GM19452 (cell line): ENCODE data around the gene ZC3H12A.

Source experiments
- ATAC-seq: cut with Tn5 transposase; IDR thresholded peaks from one replicate; pipeline ENCODE4 v1.9.1; 2021; ENCODE audit not compliant: unreplicated experiment

Gene ZC3H12A

DNA sequence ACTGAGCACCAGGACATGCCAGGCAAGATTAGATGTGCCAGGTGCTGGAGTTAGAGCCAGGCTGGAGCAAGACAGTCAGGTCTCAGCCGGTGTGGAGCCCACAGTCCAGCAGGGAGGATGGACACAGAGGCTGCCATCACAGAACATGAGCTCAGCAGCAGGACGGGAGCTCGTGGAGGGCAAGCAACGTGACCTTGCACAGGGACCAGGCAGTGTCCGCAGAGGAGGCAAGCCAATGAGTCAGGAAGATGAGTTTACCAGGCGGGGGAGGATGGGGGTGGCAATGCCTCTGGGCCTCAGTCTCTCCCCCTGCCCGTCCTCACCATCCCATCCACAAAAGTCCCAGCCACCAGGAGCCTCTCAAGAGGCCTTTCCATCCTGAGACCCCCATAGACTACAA, 20.7 kb upstream of the ZC3H12A start:
- no peak for ATAC-seq

DNA sequence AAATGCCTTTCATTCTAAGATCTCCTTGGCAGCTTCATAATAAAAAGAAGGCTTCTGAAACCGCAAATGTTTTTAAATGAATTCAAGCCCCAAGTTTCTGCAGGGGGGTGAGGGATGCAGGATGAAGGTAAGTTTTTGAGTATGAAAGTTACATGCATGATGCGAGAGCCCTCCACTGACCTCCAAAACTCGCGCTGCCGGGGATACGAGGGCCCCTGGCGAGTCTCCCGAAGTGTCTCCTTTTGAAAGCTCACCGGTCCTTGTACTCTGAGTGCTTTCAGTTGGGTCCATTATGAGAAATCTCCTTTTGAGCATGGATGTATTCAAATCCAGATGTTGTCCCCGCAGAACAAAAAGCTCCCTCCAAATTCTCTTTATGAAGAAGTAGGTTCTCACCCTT, 18.9 kb upstream of the ZC3H12A start:
- ATAC-seq = no peak

DNA sequence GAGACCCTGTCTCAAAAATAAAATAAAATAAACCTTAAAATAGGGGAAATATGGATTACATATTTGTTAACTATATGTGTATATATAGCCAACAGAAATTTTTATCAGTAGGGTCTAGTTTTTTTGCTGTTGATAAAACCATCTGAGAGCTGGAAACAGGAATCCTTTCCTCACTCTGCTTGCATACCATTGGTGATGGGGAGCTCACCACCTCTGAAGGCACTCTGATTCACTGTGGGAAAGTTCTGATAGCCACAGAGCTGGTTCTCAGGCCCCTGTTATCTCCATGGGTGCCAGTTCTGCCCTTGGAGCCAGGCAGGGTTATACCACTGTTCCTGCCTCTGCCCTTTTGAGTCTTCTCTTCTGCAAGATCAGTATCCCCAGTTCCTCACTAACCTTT, 17.8 kb upstream of the ZC3H12A start:
- no peak for ATAC-seq

DNA sequence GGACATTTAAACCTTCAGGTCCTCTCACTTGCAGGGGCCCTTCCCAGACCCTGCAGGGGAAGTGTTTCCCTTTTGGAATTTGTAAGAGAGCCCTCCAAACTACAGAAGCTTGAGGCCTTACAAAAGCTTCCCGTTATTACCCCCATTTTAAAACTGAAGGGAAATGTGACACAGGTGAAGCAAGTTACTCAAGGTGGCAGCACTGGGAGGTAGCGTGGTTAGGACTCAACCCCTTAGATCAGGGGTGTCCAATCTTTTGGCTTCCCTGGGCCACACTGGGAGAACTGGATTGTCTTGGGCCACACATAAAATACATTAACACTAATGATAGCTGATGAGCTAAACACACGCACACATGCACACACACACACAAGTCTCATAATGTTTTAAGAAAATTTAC, 15.8 kb upstream of the ZC3H12A start:
- ATAC-seq = no peak

DNA sequence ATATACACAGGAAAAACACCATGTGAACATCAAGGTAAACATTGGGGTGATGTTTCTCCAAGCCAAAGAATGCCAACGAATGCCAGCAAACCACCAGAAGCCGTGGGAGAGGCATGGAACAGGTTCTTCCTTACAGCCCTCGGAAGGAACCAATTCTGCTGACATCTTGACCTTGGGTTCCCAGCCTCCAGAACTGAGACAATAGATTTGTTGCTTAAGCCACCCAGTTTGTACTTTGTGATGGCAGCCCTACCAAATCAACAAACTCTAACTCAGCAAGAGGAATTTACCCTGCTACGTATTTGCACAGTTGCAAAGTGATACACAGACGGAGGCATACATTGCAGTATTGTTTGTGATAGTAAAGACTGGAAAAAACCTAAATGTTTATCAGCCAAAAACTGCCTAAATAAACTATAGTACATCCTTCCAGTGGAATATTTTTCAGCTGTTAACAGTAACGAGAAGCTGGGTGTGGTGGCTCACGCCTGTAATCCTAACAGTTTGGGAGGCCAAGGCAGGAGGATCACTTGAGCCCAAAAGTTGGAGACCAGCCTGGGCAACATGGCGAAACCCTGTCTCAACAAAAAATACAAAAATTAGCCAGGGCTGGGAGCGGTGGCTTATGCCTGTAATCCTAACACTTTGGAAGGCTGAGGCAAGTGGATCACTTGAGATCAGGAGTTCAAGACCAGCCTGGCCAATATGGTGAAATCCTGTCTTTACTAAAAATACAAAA, 12.5 kb upstream of the ZC3H12A start:
- no peak for ATAC-seq

DNA sequence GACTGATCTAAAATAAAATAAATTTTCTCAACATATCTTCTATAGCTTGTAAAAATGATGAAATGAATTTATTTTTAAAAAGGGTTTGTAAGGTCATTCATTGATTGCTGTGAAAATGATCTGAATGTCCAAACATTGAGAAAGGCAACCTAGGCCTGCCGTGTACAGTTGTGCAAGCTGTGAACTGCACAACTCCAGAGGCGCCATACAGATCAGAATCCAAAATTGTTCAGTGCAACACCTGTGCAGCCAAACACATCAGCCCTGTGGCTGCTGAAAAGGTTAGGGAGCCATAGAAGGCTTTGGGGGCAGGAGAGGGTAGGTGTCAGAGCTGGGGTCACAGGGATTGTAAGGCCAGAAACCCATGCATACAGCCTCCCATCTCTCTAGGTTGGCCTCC, 9.9 kb upstream of the ZC3H12A start:
- no peak for ATAC-seq

DNA sequence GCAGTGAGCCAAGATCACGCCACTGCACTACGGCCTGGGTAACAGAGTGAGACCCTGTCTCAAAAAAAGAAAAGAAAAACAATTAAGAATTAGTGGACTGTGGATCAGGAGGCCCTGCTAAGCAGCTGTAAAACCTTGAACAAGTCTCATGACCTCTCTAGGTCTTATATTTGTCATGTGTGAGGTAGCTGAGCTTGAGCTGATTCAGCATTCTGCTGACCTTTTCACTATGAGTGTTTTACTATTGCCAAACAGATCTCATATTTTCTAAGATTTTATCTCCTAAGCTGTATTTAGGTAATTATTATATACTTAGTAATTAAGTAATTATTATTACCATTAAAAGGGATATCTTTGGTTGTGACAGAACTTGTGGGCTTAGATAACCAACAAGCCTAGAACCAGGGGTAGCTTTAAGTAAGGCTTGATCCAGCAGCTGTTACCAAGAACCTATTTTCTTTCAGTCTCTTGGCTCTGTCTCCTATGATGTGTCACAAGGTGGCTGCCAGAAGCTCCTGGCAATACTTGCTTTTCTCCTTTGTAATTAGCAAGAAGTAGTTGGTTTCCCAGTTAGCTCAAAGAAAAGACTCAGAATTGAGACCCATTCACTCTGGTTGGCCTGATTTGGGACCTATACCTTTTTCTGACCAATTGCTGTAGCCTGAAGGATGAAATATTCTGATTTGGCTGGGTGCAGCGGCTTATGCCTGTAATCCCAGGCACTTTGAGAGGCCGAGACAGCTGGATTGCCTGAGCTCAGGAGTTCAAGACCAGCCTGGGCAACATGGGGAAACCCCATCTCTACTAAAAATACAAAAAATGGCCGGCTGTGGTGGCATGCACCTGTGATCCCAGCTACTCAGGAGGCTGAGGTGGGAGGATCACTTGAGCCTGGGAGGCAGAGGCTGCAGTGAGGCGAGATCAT, 8.5 kb upstream of the ZC3H12A start:
- no peak for ATAC-seq

DNA sequence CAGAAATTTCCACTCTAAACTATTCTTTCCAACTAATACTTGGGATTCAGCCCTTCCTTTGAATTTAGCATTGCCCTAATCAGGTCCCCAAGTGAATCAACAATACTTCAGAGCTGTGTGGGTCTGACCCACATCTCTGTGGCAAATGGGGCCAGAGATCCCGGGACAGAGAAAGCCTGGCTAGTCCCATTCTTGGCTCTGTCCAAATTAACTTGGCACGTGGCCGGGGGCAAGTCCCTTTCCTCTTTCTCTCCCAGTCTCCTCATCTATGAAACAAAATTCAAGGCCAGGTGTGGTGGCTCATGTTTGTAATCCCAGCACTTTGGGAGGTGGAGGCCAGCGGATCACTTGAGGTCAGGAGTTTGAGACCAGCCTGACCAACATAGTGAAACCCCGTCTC, 6.3 kb upstream of the ZC3H12A start:
- ATAC-seq = no peak

DNA sequence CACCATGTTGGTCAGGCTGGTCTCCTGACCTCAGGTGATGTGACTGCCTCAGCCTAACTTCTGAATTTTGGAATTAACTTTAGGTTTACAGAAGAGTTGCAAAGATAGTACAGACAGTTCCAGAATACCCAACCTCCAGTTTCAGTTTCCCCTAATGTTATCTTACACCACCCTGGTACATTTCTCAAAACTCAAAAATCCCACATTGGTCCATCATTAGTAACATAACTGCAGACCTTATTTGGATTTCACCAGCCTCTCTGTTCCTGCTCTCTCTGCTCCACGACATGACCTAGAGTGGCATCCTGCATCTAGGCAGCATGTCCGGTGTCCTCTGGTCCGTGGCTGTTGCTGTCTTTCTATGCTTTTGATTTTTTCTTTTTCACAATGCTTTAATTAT, 5.0 kb upstream of the ZC3H12A start:
- no peak for ATAC-seq

DNA sequence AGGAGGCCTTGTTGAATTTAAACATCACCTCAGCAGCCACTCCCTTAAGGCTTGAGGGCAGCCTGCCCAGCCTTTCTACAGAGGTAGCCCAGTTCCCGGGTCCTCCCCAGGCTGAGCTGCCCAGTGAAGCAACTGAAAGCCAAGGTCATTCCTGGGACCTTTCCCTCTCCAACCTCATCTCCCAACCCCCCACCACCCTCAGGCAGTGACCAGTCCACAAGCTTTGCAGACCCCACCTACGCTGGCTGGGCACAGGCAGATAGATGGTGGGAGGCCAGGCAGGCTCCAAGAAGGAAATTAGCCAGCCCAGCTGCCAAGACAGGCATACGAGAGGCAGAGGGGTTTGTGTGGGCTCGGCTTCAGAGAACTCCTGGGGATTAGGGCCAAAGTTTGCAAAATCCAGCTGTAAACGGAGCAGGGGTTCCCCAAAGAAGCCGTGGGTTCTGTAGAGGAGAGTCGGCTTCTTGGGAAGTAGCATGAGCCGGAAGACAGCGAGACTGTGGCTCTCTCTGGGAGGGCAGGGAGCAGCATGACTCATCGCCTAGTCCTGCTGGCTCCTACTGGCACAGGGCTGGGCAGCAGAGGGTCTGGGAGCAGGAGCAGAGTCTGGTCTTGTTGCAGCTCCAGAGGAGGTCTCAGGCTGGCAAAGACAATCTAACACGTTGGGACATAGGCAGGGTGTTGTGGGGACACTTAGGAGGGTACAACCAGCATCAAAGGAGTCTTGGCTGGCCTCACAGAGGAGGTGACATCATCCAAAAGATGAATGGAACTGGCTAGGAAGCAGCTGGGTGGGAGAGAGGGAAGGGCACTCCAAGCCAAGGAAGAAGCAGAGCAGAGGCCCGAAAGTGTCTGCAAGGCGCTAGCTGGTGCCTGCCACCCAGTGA, 2.8 kb upstream of the ZC3H12A start:
- no peak for ATAC-seq

DNA sequence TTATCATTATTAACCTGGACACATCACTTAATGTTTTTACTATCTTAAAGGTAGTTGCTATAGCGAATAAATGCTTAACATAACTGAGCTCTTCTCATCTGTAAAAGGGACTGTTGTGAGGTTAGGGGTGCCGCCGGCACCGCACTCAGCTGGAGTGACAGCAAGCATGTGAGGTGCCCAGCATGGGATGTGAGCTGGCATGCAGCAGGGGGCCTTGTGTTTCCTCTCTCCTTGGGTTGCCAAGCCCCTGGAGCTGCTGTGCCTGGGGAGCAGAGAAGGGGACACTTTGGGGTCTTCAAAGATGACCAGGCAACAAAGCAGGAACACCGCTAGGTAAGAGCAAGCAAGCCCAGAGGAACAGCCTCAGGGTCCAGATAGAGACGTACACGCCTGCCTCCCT, 2.1 kb upstream of the ZC3H12A start:
- no peak for ATAC-seq

DNA sequence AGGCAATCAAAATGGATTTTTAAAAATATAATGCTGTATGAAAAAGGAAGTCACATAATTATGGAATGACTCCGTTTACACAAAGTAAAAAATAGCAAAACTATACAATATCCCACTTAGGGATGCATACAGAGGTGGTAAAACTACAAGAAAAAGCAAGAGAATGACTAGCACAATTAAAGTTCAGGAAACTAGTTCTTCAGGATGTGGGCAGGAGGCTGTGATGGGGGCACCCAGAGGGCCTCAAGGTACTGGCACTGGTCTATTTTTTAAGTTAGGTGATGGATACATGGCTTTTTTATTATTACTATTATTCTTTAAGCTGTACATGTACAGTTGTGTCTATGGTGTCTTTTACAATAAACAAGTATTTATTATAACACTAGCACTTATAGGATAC, 1.4 kb upstream of the ZC3H12A start:
- ATAC-seq = no peak

DNA sequence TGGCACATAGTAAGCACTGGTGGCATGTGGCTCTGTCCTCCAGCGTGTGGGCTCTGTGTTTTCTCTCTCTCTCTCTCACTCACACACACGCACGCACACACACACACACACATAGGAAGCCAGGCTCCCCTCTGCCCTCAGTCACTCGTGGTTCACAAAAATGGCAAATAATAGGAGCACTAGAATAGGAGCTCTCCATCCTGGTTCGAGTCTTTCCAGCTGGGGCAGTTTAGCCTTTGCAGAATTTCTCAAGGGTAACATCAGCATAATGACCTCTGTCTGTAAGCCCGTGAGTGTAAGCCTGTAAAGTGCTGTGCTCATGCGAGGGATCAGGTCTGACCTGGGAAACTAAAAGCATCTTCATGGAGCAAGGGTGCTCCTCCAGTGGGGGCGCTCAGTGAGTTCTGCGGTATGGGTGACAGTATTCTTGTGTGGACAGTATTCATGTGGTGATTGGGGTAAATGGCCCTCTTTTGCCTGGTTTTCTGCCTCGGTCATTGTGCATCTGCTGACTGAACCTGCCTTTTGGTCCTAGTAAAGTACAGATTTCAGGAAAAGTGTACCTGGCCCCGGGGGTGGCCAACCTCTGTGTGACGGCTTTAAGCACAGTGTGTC, 842 bp upstream of the ZC3H12A start:
- ATAC-seq = no peak

DNA sequence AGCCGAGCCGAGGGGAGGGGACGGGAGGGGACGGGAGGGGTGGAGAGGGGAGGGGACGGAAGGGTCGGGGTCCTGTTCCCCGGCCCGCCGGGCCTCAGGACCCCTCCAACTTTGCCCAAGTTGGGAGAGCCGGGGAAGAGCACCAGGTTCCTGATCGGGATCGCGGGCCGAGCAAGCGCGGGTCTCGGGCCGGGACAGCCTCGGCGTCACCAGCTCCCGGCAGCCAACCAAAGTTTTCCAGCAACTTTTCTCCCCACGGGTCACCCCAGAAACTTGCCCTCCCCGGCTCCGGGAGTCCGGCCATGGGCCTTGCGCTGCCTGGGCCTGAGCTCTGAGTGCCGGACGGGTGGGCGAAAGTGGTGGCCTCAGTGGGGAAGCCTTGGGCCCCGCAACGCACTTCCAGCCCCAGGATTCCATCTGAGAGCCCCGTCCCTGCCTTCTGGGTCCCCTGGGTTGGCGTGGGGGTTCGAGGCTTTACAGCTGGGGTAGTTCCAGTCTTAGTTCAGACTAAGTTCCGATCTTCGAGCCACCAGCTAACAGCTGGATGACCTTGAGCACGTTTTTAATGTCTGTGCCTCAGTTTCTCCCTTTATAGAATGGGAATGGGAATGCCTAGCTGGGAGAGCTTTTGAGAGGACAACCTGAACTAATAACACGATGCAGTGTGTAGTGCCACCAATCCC, 458 bp downstream of the ZC3H12A start:
- no peak for ATAC-seq

DNA sequence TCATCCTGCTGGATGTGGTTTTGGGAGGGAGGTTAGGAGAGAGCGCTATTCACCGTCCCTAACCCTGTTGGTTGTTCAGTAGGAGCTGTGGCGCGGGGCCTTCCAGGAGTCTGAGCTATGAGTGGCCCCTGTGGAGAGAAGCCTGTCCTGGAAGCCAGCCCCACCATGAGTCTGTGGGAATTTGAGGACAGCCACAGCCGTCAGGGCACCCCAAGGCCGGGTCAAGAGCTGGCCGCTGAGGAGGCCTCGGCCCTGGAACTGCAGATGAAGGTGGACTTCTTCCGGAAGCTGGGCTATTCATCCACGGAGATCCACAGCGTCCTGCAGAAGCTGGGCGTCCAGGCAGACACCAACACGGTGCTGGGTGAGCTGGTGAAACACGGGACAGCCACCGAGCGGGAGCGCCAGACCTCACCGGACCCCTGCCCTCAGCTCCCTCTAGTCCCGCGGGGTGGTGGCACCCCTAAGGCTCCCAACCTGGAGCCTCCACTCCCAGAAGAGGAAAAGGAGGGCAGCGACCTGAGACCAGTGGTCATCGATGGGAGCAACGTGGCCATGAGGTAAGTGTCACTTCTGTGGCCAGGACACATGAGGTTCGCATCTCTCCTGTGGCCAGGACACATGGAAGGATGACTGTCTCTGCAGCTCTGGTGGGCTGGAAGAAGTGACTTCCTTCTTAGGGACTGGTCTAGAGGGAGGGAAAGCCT, 1.2 kb downstream of the ZC3H12A start:
- ATAC-seq = no peak

DNA sequence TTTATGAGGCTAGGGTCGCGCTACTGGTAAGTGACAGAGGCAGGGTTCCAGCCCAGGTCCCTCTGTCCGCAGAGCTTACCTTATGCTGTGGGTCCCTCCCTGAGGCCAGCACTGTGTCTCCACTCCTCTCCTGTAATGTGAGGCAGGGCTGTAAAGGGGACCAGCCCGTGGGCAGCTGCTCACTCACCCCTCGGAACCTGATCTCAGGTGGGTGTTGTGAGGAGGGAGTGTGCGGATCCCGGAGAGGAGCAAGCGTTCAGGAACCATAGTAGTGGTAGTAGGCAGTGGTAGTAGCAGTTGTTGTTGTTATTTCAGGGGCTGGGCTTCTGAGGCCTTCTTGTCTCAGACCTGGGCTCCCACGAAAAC, 1.7 kb downstream of the ZC3H12A start:
- no peak for ATAC-seq

DNA sequence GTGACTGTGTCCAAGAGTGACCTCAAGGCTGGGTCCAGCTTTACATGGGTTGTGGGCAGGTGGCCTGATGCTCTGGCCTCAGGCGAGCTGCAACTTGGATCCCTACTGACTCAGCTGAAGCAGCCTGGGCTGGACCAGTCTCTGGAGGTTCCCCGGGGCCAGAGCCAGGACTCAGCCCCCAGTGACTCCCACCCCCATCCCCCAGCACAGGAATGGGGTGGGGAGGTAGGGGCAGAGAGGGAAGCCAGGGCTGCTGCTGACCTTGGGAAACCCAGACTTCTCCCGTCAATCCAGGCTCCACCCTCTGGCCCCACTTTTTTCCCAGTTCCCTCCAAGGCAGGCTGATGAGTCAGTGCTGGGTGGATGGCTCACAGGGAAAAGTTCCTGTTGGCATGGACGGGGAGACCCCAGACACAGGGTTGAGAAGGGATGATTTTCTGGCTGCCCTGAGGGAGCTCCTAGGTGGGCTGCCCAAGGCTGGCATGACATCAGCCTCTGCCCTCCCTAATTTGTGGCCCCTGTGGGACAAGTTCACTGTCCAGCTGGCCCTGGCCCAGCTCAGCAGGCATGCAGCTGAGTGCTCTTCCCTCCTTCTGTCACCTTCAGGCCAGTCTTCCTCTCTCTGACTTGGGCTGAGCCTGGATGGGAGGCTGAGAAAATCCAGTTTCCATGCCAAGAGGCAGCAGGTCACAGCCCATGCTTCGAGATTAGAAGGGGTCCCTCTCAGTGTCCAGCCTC, 2.2 kb downstream of the ZC3H12A start:
- ATAC-seq = no peak

DNA sequence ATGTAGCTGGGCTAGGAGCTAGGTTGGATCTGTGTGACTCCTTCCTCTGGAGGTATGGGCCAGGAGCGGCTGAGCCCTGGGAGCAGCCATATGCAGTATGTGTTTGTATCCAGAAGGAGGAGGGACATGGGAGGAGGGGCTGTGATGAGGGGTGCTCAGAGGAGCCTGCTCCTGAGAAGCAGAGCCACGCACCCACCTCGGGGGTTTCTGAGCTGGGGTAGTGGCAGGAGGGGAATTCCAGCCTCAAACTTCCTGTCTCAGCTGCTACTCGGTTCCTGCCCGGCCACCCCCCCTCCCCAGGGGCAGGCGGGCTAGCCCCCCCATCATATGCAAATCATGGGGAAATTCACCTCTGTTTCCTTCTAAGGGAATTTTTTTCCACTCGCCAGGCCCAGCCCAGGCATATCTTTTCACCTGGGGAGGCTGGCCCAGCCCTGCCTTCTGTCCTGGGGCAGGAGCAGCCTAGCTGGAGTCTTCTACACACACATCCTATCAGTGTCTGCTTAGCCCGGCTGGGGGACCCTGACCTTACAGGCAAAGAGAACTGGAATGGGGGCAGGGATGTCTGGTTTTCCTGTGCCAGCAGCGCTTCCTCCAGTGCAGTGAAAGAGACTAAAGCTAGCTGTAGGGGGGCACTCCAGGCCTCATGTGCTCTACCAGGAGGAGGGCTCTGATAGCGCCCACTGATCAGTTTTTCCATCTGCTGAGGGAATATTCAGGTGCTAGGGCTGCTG, 3.0 kb downstream of the ZC3H12A start:
- ATAC-seq = peak; percentile 37
